OCI-LY1 (cell line): ENCODE data around the gene C11orf98.

Experiments used
- H2AFZ ChIP-seq: fragments of 200-600 bp; sonication (generic), shearing (Covaris generic); 2 replicates; pipeline ENCODE4 v1.6.0; 2014; ENCODE audit warnings: antibody characterized with exemption, mild to moderate bottlenecking, low read length
- H3F3A ChIP-seq: fragments of 200-600 bp; sonication (generic), shearing (Covaris generic); 2 replicates; pipeline ENCODE4 v1.6.0; 2014; ENCODE audit warnings: mild to moderate bottlenecking, antibody characterized with exemption, low read length, moderate library complexity; ENCODE audit not compliant: insufficient read depth
- H3K27ac ChIP-seq: fragments of 200-600 bp; sonication (generic); 2 replicates; pipeline ENCODE4 v1.5.1; 2014; ENCODE audit warnings: low read length, mixed run types, mild to moderate bottlenecking, low read depth; ENCODE audit not compliant: poor library complexity, severe bottlenecking
- H3K27me3 ChIP-seq: fragments of 200-600 bp; sonication (generic); 2 replicates; pipeline ENCODE4 v1.6.0; 2014; ENCODE audit warnings: antibody characterized with exemption, mild to moderate bottlenecking, low read length, moderate library complexity; ENCODE audit not compliant: insufficient read depth
- H3K36me3 ChIP-seq: fragments of 200-600 bp; sonication (generic); 2 replicates; pipeline ENCODE4 v1.6.1; 2014; ENCODE audit warnings: mild to moderate bottlenecking, antibody characterized with exemption, low read length, moderate library complexity, mixed read lengths; ENCODE audit not compliant: insufficient read depth
- H3K4me1 ChIP-seq: fragments of 200-600 bp; sonication (generic); 2 replicates; pipeline ENCODE4 v1.5.1; 2014; ENCODE audit warnings: mild to moderate bottlenecking, low read length, moderate library complexity; ENCODE audit not compliant: insufficient read depth, severe bottlenecking
- H3K4me2 ChIP-seq: fragments of 200-600 bp; sonication (generic), shearing (Covaris generic); 2 replicates; pipeline ENCODE4 v1.6.1; 2014; ENCODE audit warnings: low read length
- H3K4me3 ChIP-seq: fragments of 200-600 bp; sonication (generic); 2 replicates; pipeline ENCODE4 v1.5.1; 2014; ENCODE audit warnings: low read length, low read depth, mild to moderate bottlenecking, mixed read lengths; ENCODE audit not compliant: poor library complexity, severe bottlenecking
- H3K79me2 ChIP-seq: fragments of 200-600 bp; shearing (Covaris generic); 2 replicates; pipeline ENCODE4 v1.6.1; 2016; ENCODE audit warnings: mixed run types, low read length, mixed read lengths; ENCODE audit not compliant: insufficient read depth
- H3K9ac ChIP-seq: fragments of 200-600 bp; sonication (generic), shearing (Covaris generic); 2 replicates; pipeline ENCODE4 v1.6.1; 2014; ENCODE audit warnings: mild to moderate bottlenecking, low read length, mixed read lengths
- H3K9me2 ChIP-seq: fragments of 200-600 bp; sonication (generic), shearing (Covaris generic); 2 replicates; pipeline ENCODE4 v1.6.1; 2014; ENCODE audit warnings: low read depth, mild to moderate bottlenecking, low read length, mixed read lengths
- H3K9me3 ChIP-seq: fragments of 200-600 bp; shearing (Covaris generic); 2 replicates; pipeline ENCODE4 v1.6.1; 2014; ENCODE audit warnings: low read length, mixed read lengths
- H4K20me1 ChIP-seq: fragments of 200-600 bp; sonication (generic), shearing (Covaris generic); 2 replicates; pipeline ENCODE4 v1.6.0; 2016; ENCODE audit warnings: mild to moderate bottlenecking, low read length; ENCODE audit not compliant: insufficient read depth
- EZH2 ChIP-seq: fragments of 200-600 bp; sonication (generic), shearing (Covaris generic); IDR thresholded peaks from 2 replicates; pipeline ENCODE4 v1.8.0; 2017; ENCODE audit warnings: borderline replicate concordance, mixed run types, mild to moderate bottlenecking, antibody characterized with exemption, low read length, moderate library complexity, mixed read lengths
- TF ChIP-seq, protein P1 (sequence below): fragments of 200-600 bp; sonication (generic), shearing (Covaris generic); IDR thresholded peaks from 2 replicates; pipeline ENCODE4 v1.5.1; 2017; ENCODE audit warnings: mild to moderate bottlenecking, antibody characterized with exemption, low read length, moderate library complexity, mixed read lengths

C11orf98 gene

DNA sequence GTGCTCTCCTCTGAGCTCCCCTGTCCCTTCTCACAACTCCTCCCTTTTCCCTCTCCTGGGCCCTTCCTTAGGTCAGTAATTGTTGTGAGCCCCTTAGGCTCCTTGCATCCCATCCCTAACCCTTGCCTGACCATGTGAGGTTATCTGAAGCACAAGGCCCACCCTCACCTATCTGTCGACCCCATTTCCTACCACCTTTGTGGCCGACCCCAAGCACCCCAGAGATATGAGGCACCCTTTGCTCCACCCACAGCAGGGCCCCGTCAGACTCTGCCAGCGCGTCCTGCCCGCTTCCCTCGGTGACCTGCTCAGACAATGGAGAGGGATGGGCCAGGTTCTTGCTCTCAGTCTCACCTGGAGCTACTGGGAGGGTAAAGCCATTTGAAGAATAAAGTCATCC lies 43.8 kb upstream of the C11orf98 start:
- Histone ChIP-seq H3K4me1 (peaks cover 53% of the 10 kb centered on the region), H3K4me2 (peak overlapping the region; percentile 90), H3K27ac (peak overlapping the region; percentile 92), H3K36me3 (peaks cover 53% of the 10 kb centered on the region), H3K4me3 (peak overlapping the region; percentile 63), H3K9me2 (no peaks in the 10 kb centered on the region), H3K9ac (peak overlapping the region; percentile 79), H2AFZ (no peak overlapping the region), H3K79me2 (no peaks in the 10 kb centered on the region), H3K27me3 (no peaks in the 10 kb centered on the region), H3K9me3 (no peaks in the 10 kb centered on the region), H3F3A (peaks cover 19% of the 10 kb centered on the region; the same call in 1 of the 2 replicates), H4K20me1 (no peaks in the 10 kb centered on the region)
- TF ChIP-seq, protein P1, sequence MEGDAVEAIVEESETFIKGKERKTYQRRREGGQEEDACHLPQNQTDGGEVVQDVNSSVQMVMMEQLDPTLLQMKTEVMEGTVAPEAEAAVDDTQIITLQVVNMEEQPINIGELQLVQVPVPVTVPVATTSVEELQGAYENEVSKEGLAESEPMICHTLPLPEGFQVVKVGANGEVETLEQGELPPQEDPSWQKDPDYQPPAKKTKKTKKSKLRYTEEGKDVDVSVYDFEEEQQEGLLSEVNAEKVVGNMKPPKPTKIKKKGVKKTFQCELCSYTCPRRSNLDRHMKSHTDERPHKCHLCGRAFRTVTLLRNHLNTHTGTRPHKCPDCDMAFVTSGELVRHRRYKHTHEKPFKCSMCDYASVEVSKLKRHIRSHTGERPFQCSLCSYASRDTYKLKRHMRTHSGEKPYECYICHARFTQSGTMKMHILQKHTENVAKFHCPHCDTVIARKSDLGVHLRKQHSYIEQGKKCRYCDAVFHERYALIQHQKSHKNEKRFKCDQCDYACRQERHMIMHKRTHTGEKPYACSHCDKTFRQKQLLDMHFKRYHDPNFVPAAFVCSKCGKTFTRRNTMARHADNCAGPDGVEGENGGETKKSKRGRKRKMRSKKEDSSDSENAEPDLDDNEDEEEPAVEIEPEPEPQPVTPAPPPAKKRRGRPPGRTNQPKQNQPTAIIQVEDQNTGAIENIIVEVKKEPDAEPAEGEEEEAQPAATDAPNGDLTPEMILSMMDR: no peak

DNA sequence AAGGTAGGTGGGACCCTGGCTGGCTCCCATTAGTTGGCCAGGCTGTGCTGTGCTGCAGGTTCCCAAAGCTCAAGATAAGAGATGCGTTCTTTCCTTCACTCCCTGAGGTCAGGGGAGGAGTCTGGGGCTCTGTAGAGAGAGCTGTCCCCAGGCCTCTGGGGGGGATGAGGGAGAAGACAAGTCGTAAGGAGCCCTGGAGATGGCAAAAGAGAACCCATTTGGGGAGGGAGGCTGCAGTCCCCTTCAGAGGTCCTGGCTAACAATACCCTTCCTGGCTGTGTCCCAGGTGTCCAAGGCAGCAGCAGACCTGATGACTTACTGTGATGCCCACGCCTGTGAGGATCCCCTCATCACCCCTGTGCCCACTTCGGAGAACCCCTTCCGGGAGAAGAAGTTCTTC lies 43.4 kb upstream of the C11orf98 start:
- Histone ChIP-seq H3K9ac (peak overlapping the region; percentile 79), H3K4me1 (peaks cover 53% of the 10 kb centered on the region), H4K20me1 (no peaks in the 10 kb centered on the region), H3K79me2 (no peaks in the 10 kb centered on the region), H3K27ac (peak overlapping the region; percentile 92), H3F3A (peaks cover 17% of the 10 kb centered on the region; the same call in 1 of the 2 replicates), H3K4me2 (peak overlapping the region; percentile 90), H3K9me3 (no peaks in the 10 kb centered on the region), H3K27me3 (no peaks in the 10 kb centered on the region), H3K36me3 (peaks cover 49% of the 10 kb centered on the region), H3K9me2 (no peaks in the 10 kb centered on the region), H3K4me3 (peak overlapping the region; percentile 63), H2AFZ (no peak overlapping the region)
- TF ChIP-seq, protein P1: no peak
- TF ChIP-seq EZH2: no peak

DNA sequence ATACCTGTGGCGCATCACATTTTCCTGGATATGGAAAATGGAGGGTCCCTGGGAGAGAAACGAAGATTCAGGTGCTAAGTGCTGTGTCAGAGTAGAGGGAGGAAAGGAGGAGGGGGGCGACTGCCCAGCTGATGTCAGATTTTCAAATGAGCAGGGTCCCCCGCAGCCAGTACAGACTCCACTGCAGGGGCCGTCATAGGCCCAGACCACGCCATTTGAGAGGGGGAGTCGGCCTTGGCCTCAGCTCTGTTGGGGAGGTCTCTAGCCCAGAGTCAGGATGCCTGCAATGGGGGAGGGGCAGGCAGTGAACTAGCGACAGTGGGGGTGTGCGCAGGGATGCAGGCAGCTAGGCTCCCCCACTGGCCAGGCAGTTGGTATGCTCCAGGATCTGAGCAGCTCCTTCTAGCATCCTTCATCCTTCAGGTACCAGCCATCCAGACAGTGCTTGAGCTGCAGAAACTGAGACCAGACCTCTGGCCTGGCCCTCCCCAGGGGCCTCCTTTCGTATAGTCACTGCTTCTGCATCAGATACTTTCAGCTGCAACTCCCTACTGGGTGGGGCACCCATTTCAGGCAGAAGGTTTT lies 42.4 kb upstream of the C11orf98 start, which contains the start of the genes BSCL2 and GNG3:
Gene BSCL2 (minus strand): TSS at position 148 of the 585 bp plus-strand sequence. CDS start 229 bp downstream, outside the sequence.
Gene GNG3 (plus strand): TSS at position 400 of the 585 bp plus-strand sequence. CDS start 620 bp downstream, outside the sequence.
- no peaks in the 10 kb centered on the region for H3K27me3 ChIP-seq
- H2AFZ ChIP-seq: no peak within 1 kb of the TSS
- no peaks in the 10 kb centered on the region for H3K79me2 ChIP-seq
- H3K9me3 ChIP-seq: no peaks in the 10 kb centered on the region
- H3K4me1 ChIP-seq: peaks cover 49% of the 10 kb centered on the region
- no peaks in the 10 kb centered on the region for H3K9me2 ChIP-seq
- no peaks in the 10 kb centered on the region for H4K20me1 ChIP-seq
- H3K4me3 ChIP-seq: peak within 1 kb of the TSS; percentile 71
- H3K27ac ChIP-seq: peak within 1 kb of the TSS; percentile 92
- peak within 1 kb of the TSS; percentile 79 for H3K9ac ChIP-seq
- TF ChIP-seq, protein P1: no peak
- no peak for TF ChIP-seq EZH2
- H3F3A ChIP-seq: peaks cover 7% of the 10 kb centered on the region; the same call in 1 of the 2 replicates
- peak within 1 kb of the TSS; percentile 90 for H3K4me2 ChIP-seq
- peaks cover 43% of the 10 kb centered on the region for H3K36me3 ChIP-seq
